ENCODE results near the gene DNAH17. TPM values are rescaled to one million over a fixed set of nuclear protein-coding genes. Genes with fewer than 3 reads are reported as not detected.

Gene DNAH17
- total and polyA plus RNA-seq, 2 experiments from 2014 or later, result 1.7 TPM; not detected in 1

- no peak for TF ChIP-seq CTCF (IDR thresholded peaks at IDR 0.05; ENCODE audit: low read depth, low read length)
- no peak for DNase-seq (ENCODE audit: low read depth in 1 of 2, low spot score in 1 of 2)
- Histone ChIP-seq H3K27ac (no peak overlapping the region), H3K4me1 (ENCODE audit: low read depth) (peaks cover 9% of the 10 kb centered on the region), H3K4me3 (no peak overlapping the region), H3K36me3 (no peaks in the 10 kb centered on the region), H3K9me3 (ENCODE audit: low read depth) (no peaks in the 10 kb centered on the region), H3K27me3 (no peaks in the 10 kb centered on the region)
These were observed 195.5 kb downstream of the DNAH17 start for GRCh38 chr17:78381601-78382232.

GRCh38 chr17:78380370-78380769 is 196.8 kb downstream of the DNAH17 start:
- no peaks in the 10 kb centered on the region for H3K36me3 ChIP-seq
- H3K4me3 ChIP-seq, result no peak overlapping the region
- H3K9me3 ChIP-seq (ENCODE audit: low read depth), result no peaks in the 10 kb centered on the region
- H3K27me3 ChIP-seq, result no peaks in the 10 kb centered on the region
- no peak for DNase-seq (ENCODE audit: low read depth in 1 of 2, low spot score in 1 of 2)
- no peak for TF ChIP-seq CTCF (IDR thresholded peaks at IDR 0.05; ENCODE audit: low read depth, low read length)
- H3K27ac ChIP-seq, result no peak overlapping the region
- peaks cover 9% of the 10 kb centered on the region for H3K4me1 ChIP-seq (ENCODE audit: low read depth)

GRCh38 chr17:78379131-78379491 is 198.1 kb downstream of the DNAH17 start:
- H3K9me3 ChIP-seq (ENCODE audit: low read depth), result no peaks in the 10 kb centered on the region
- H3K4me3 ChIP-seq, result peak overlapping the region; percentile 98
- peak in 1 of 2 donors; percentile 83 for DNase-seq (ENCODE audit: low read depth in 1 of 2, low spot score in 1 of 2)
- no peak for TF ChIP-seq CTCF (IDR thresholded peaks at IDR 0.05; ENCODE audit: low read depth, low read length)
- H3K27me3 ChIP-seq, result no peaks in the 10 kb centered on the region
- peaks cover 21% of the 10 kb centered on the region for H3K4me1 ChIP-seq (ENCODE audit: low read depth)
- no peaks in the 10 kb centered on the region for H3K36me3 ChIP-seq
- H3K27ac ChIP-seq, result peak overlapping the region; percentile 82

- DNase-seq (ENCODE audit: low read depth in 1 of 2, low spot score in 1 of 2), result peak; percentile 80 to 84
- peak within 1 kb of the TSS; percentile 82 for H3K27ac ChIP-seq
- peaks cover 22% of the 10 kb centered on the region for H3K4me1 ChIP-seq (ENCODE audit: low read depth)
These were observed 198.7 kb downstream of the DNAH17 start, which contains the start of gene PGS1 for GRCh38 chr17:78378225-78379130. PGS1 (plus strand) TSS chr17:78378649; CDS start chr17:78378666, 17 bp downstream.

GRCh38 chr17:78377858-78378224 is 199.4 kb downstream of the DNAH17 start:
- H3K9me3 ChIP-seq (ENCODE audit: low read depth), result no peaks in the 10 kb centered on the region
- no peak overlapping the region for H3K27ac ChIP-seq
- TF ChIP-seq CTCF (IDR thresholded peaks at IDR 0.05; ENCODE audit: low read depth, low read length), result no peak
- no peaks in the 10 kb centered on the region for H3K27me3 ChIP-seq
- H3K36me3 ChIP-seq, result no peaks in the 10 kb centered on the region
- H3K4me3 ChIP-seq, result no peak overlapping the region
- no peak for DNase-seq (ENCODE audit: low read depth in 1 of 2, low spot score in 1 of 2)
- H3K4me1 ChIP-seq (ENCODE audit: low read depth), result peaks cover 22% of the 10 kb centered on the region

More at GRCh38 chr17:78378225-78379130, 198.7 kb downstream of the DNAH17 start, which contains the start of gene PGS1:
- no peaks in the 10 kb centered on the region for H3K36me3 ChIP-seq
- peak within 1 kb of the TSS; percentile 98 for H3K4me3 ChIP-seq
- H3K9me3 ChIP-seq (ENCODE audit: low read depth), result no peaks in the 10 kb centered on the region
- no peaks in the 10 kb centered on the region for H3K27me3 ChIP-seq
- no peak for TF ChIP-seq CTCF (IDR thresholded peaks at IDR 0.05; ENCODE audit: low read depth, low read length)

Data from cardiac muscle cell (in vitro differentiated cells and primary cell).